ENCODE data around the gene EPHA4.

DNA sequence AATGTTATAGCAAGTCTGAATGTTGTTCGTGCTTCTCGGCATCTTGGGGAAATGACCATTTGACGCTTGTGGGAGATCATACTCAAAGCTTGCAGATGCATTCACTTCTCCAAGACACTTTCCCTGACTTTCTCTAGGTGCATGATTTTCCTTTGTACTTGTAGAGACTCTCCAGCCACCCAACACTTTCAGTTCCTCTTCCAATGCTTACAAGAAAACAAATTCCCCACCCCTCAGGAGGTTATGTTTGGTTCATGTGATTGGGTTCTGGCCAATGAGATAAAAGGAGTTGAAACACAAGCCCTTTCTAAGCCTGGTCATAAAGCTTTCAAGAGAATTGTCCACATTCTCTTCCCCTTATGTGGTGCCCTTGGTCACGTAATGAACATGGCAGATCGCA is 156.3 kb downstream of the EPHA4 start:
- TF ChIP-seq CTCF (IDR thresholded peaks at IDR 0.05; ENCODE audit: borderline replicate concordance, extremely low read depth, low read length, poor library complexity, severe bottlenecking) (no peak), EZH2 (IDR thresholded peaks at IDR 0.05; ENCODE audit: borderline replicate concordance, low read depth, low read length, severe bottlenecking) (no peak)
